Left renal cortex interstitium (tissue), 4 donors: ENCODE data around the gene ADARB2. TPM values are rescaled to one million over a fixed set of nuclear protein-coding genes. Genes with fewer than 3 reads are reported as not detected.

Experiments used
- DNase-seq, 4 donors: peaks; one replicate each; pipeline ENCODE4 v3.0.0-alpha.2; 2013; ENCODE audit warnings: low read depth in 4 of 4, low spot score in 2 of 4, missing footprints in 1 of 4
- polyA plus RNA-seq, 4 donors: library from polyadenylated mRNA; unstranded; fragments of 120-200 nt; gene quantifications; one replicate each; pipeline ENCODE4 v1.2.1, GENCODE V29; 2013; ENCODE audit not compliant: insufficient read length in 4 of 4

Gene ADARB2
- polyA plus RNA-seq, 4 donors: 1.2 to 2.0 (median 1.3) TPM

- DNase-seq: no peak
Observed at GRCh38 chr10:1190791-1191490, 546.4 kb downstream of the ADARB2 start.

GRCh38 chr10:1190052-1190395 is 547.3 kb downstream of the ADARB2 start:
- DNase-seq: no peak

GRCh38 chr10:1189166-1190051 is 547.9 kb downstream of the ADARB2 start:
- DNase-seq: no peak

GRCh38 chr10:1188558-1189135 is 548.7 kb downstream of the ADARB2 start:
- no peak for DNase-seq

GRCh38 chr10:1187855-1188557 is 549.3 kb downstream of the ADARB2 start:
- no peak for DNase-seq

- no peak for DNase-seq
Observed at GRCh38 chr10:1187151-1187854, 550.0 kb downstream of the ADARB2 start.

- no peak for DNase-seq
Observed at GRCh38 chr10:1186683-1186990, 550.7 kb downstream of the ADARB2 start.

GRCh38 chr10:1185911-1186682 is 551.2 kb downstream of the ADARB2 start:
- DNase-seq: no peak

- no peak for DNase-seq
Observed at GRCh38 chr10:1184541-1185430, 552.5 kb downstream of the ADARB2 start.

- DNase-seq: no peak
Observed at GRCh38 chr10:1183701-1184100, 553.6 kb downstream of the ADARB2 start.

GRCh38 chr10:1183033-1183396 is 554.3 kb downstream of the ADARB2 start:
- no peak for DNase-seq

GRCh38 chr10:1182280-1183032 is 554.9 kb downstream of the ADARB2 start:
- DNase-seq: no peak

- no peak for DNase-seq
Observed at GRCh38 chr10:1180836-1181235, 556.5 kb downstream of the ADARB2 start.

- DNase-seq: no peak
Observed at GRCh38 chr10:1180071-1180730, 557.1 kb downstream of the ADARB2 start.

GRCh38 chr10:1179346-1180070 is 557.8 kb downstream of the ADARB2 start:
- DNase-seq: no peak

- DNase-seq: no peak
Observed at GRCh38 chr10:1178506-1178905, 558.8 kb downstream of the ADARB2 start.

- no peak for DNase-seq
Observed at GRCh38 chr10:1177936-1178335, 559.4 kb downstream of the ADARB2 start.
